NT2/D1 (cell line): ENCODE results near the gene FBXL17.

Experiments used
- DNase-seq: peaks from one replicate; pipeline ENCODE4 v3.0.0-alpha.2; 2011; ENCODE audit warnings: low read depth, low spot score
- H3K27me3 ChIP-seq: 2 replicates; pipeline ENCODE4 v1.6.0; 2011; ENCODE audit warnings: mild to moderate bottlenecking; ENCODE audit not compliant: insufficient read length, insufficient read depth
- H3K36me3 ChIP-seq: 2 replicates; pipeline ENCODE4 v1.6.1; 2011; ENCODE audit warnings: mild to moderate bottlenecking, low read length, mixed read lengths; ENCODE audit not compliant: insufficient read depth, insufficient read length
- H3K4me1 ChIP-seq: 2 replicates; pipeline ENCODE4 v1.5.1; 2011; ENCODE audit not compliant: insufficient read depth, insufficient read length
- H3K4me3 ChIP-seq: 2 replicates; pipeline ENCODE4 v1.5.1; 2011; ENCODE audit warnings: low read depth; ENCODE audit not compliant: insufficient read length
- H3K9ac ChIP-seq: 2 replicates; pipeline ENCODE4 v1.6.0; 2011; ENCODE audit warnings: low read depth; ENCODE audit not compliant: insufficient read length
- H3K9me3 ChIP-seq: 2 replicates; pipeline ENCODE4 v1.5.1; 2011; ENCODE audit warnings: mild to moderate bottlenecking, low read length; ENCODE audit not compliant: insufficient read depth
- SUZ12 ChIP-seq: IDR thresholded peaks from 2 replicates; pipeline ENCODE4 v1.6.1; 2011; ENCODE audit not compliant: insufficient read length, insufficient read depth; ENCODE audit errors: extremely low read depth
- YY1 ChIP-seq: IDR thresholded peaks from 2 replicates; pipeline ENCODE4 v1.6.1; 2011; ENCODE audit not compliant: insufficient read length, insufficient read depth
- ZNF274 ChIP-seq: IDR thresholded peaks from 2 replicates; pipeline ENCODE4 v1.6.1; 2011; ENCODE audit warnings: mild to moderate bottlenecking, low read depth, low read length

The FBXL17 gene

DNA sequence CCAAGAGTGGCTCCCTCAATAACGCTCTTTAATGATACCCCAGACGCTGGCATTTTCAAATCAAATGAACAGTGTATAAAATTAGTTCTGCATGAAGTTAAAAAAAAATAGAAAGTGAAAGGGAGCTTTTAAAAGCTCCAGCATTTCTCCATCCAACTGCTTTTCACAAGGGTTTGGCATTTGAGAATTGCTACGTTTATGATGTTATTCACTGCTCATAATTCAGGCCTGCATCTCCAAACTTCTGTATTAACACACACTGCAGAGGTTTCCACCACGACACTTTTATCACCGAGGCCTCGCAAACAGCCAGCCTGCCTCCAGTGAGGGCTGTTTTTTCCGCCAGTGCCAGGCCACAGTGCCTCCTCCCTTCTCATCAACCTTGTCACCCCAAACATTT, 505.6 kb downstream of the FBXL17 start:
- Histone ChIP-seq H3K9ac (no peak overlapping the region), H3K27me3 (no peaks in the 10 kb centered on the region), H3K9me3 (no peaks in the 10 kb centered on the region), H3K4me1 (no peaks in the 10 kb centered on the region), H3K36me3 (no peaks in the 10 kb centered on the region), H3K4me3 (no peak overlapping the region)
- TF ChIP-seq ZNF274 = no peak
- TF ChIP-seq SUZ12 = no peak
- no peak for TF ChIP-seq YY1
- DNase-seq = no peak

DNA sequence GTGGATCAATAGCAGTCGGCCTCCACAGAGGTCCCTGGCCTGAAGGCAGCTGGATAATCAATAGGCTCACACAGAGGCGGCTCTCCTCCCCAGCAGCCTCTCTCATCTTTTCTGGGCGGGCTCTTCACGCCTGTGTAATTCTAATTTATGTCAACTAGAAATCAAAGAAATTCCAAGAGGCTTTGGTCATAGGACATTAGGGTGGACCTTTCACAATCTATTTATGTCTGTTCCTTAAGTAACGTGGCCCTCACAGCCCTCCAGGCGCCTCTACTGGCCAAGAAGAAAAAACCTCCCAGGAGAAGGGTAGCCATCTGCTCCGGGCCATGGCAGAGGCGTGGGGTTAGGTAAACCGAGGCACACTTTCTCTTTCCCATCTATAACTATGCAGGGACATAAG, 506.1 kb downstream of the FBXL17 start:
- peak; percentile 15 for DNase-seq
- no peak overlapping the region for H3K4me3 ChIP-seq

GRCh38 chr5:107874795-107875194, 507.1 kb downstream of the FBXL17 start:
- TF ChIP-seq SUZ12 (no peak), YY1 (no peak), ZNF274 (no peak)
- no peaks in the 10 kb centered on the region for H3K36me3 ChIP-seq
- DNase-seq = no peak

More for the DNA sequence above, 506.1 kb downstream of the FBXL17 start:
- Histone ChIP-seq H3K4me1 (no peaks in the 10 kb centered on the region), H3K36me3 (no peaks in the 10 kb centered on the region), H3K9ac (no peak overlapping the region), H3K27me3 (no peaks in the 10 kb centered on the region), H3K9me3 (no peaks in the 10 kb centered on the region)
- TF ChIP-seq YY1 = no peak
- TF ChIP-seq ZNF274 = no peak
- no peak for TF ChIP-seq SUZ12

DNA sequence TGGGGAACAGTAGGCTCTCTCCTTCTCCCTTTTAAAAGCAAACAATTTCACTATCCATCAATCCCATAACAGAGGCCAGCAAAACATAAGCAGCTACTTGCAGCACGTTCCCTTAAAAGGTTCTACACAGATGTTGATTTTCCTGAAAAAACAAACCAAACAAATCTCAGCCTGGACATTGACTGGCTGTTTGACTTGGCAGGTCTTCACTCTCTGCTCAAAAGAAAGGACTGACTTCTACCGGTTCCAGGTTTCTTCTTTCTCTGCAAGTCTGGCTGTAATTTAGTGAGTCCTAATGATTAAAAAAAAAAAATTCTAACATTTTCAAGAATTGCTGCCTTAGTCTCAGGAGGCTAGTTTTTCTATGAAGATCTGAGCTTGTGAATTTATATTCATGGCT, 508.0 kb downstream of the FBXL17 start:
- Histone ChIP-seq H3K4me3 (no peak overlapping the region), H3K27me3 (no peaks in the 10 kb centered on the region), H3K4me1 (no peaks in the 10 kb centered on the region), H3K36me3 (no peaks in the 10 kb centered on the region), H3K9ac (no peak overlapping the region), H3K9me3 (no peaks in the 10 kb centered on the region)
- no peak for DNase-seq
- TF ChIP-seq ZNF274 (no peak), YY1 (no peak), SUZ12 (no peak)

More at GRCh38 chr5:107874795-107875194, 507.1 kb downstream of the FBXL17 start:
- Histone ChIP-seq H3K9me3 (no peaks in the 10 kb centered on the region), H3K27me3 (no peaks in the 10 kb centered on the region), H3K4me3 (no peak overlapping the region), H3K9ac (no peak overlapping the region), H3K4me1 (no peaks in the 10 kb centered on the region)

- H3K4me1 ChIP-seq = no peaks in the 10 kb centered on the region
- TF ChIP-seq SUZ12 (no peak), YY1 (no peak), ZNF274 (no peak)
- DNase-seq = no peak
- H3K27me3 ChIP-seq = no peaks in the 10 kb centered on the region
- no peak overlapping the region for H3K9ac ChIP-seq
- no peaks in the 10 kb centered on the region for H3K36me3 ChIP-seq
- H3K9me3 ChIP-seq = no peaks in the 10 kb centered on the region
- no peak overlapping the region for H3K4me3 ChIP-seq
Measured at GRCh38 chr5:107871023-107871422, 510.9 kb downstream of the FBXL17 start.

GRCh38 chr5:107869438-107870115, 512.3 kb downstream of the FBXL17 start:
- H3K9ac ChIP-seq = no peak overlapping the region
- no peaks in the 10 kb centered on the region for H3K27me3 ChIP-seq
- no peaks in the 10 kb centered on the region for H3K36me3 ChIP-seq
- H3K4me3 ChIP-seq = no peak overlapping the region
- H3K4me1 ChIP-seq = no peaks in the 10 kb centered on the region
- TF ChIP-seq SUZ12 = no peak
- no peaks in the 10 kb centered on the region for H3K9me3 ChIP-seq
- DNase-seq = no peak

GRCh38 chr5:107868650-107869409, 513.1 kb downstream of the FBXL17 start:
- Histone ChIP-seq H3K9ac (no peak overlapping the region), H3K4me1 (no peaks in the 10 kb centered on the region), H3K27me3 (no peaks in the 10 kb centered on the region), H3K36me3 (no peaks in the 10 kb centered on the region), H3K4me3 (no peak overlapping the region), H3K9me3 (no peaks in the 10 kb centered on the region)
- TF ChIP-seq YY1 (no peak), ZNF274 (no peak), SUZ12 (no peak)
- DNase-seq = no peak
